Heart left ventricle (tissue), 16 donors: Measurements from ENCODE around the gene FZD2. TPM values are rescaled to one million over a fixed set of nuclear protein-coding genes. Genes with fewer than 3 reads are reported as not detected.

Experiments used
- ATAC-seq, 4 donors: fragments of 200-7000 bp; cut with Tn5 transposase; one replicate each; pipeline ENCODE4 v1.9.1; 2020 to 2022; ENCODE audit warnings: moderate library complexity in 4 of 4, mild to moderate bottlenecking in 3 of 4, moderate number of reproducible peaks in 1 of 4
- DNase-seq, 5 donors: peaks; one replicate each; pipeline ENCODE4 v3.0.0-alpha.2; 2020
- H3K27ac ChIP-seq, 12 donors: fragments of 200-600 bp; sonication (generic) in 4 of 12; one replicate each; pipeline versions ENCODE4 v1.5.0 to v1.8.0; 2016 to 2022; ENCODE audit warnings: mild to moderate bottlenecking in 2 of 12
- H3K27me3 ChIP-seq, 9 donors: fragments of 200-600 bp; sonication (generic) in 2 of 9; one replicate each; pipeline versions ENCODE4 v1.5.1 to v1.8.0; 2016 to 2022; ENCODE audit warnings: mild to moderate bottlenecking in 3 of 9
- H3K36me3 ChIP-seq, 9 donors: fragments of 200-600 bp; sonication (generic) in 2 of 9; one replicate each; pipeline versions ENCODE4 v1.5.0 to v1.8.0; 2018 to 2022; ENCODE audit warnings: mild to moderate bottlenecking in 2 of 9
- H3K4me1 ChIP-seq, 12 donors: fragments of 200-600 bp; sonication (generic) in 4 of 12; one replicate each; pipeline versions ENCODE4 v1.5.0 to v1.8.0; 2016 to 2022; ENCODE audit warnings: mild to moderate bottlenecking in 3 of 12
- H3K4me3 ChIP-seq, 12 donors: fragments of 200-600 bp; sonication (generic) in 4 of 12; one replicate each; pipeline versions ENCODE4 v1.5.0 to v1.8.0; 2017 to 2022; ENCODE audit warnings: mild to moderate bottlenecking in 9 of 12, moderate library complexity in 4 of 12
- H3K9me3 ChIP-seq, 12 donors: fragments of 200-600 bp; sonication (generic) in 4 of 12; one replicate each; pipeline versions ENCODE4 v1.5.0 to v1.8.0; 2016 to 2022; ENCODE audit warnings: mild to moderate bottlenecking in 1 of 12
- CTCF ChIP-seq, 12 donors: fragments of 200-600 bp; sonication (generic) in 4 of 12; IDR thresholded peaks; one replicate each; pipeline versions ENCODE4 v1.5.0 to v1.8.0; 2018 to 2022; ENCODE audit warnings: antibody characterized with exemption in 12 of 12, mild to moderate bottlenecking in 5 of 12
- POLR2A ChIP-seq, 2 donors: fragments of 450-650 bp; IDR thresholded peaks; one replicate each; pipeline ENCODE4 v1.6.1; 2017; ENCODE audit warnings: antibody characterized with exemption in 2 of 2, mild to moderate bottlenecking in 2 of 2, moderate library complexity in 2 of 2
- WGBS, 4 donors: extraction: QIAGEN DNeasy Blood & Tissue Kit in 2 of 4; methylation state at CpG; one replicate each; pipeline versions ENCODE4 v1.1.5 to v1.1.7; 2013 to 2018; 5-methylcytosine and 5-hydroxymethylcytosine counted together
- intact Hi-C, 10 donors: fragments of 100-400 bp; cut with DNase I; formaldehyde crosslinking; loops; one replicate each; pipeline versions ENCODE4 v1.11.1 to v1.14.2; 2022
- polyA plus RNA-seq, 2 donors: library from polyadenylated mRNA; stranded (reverse); fragments of 200-250 nt; gene quantifications; one replicate each; pipeline ENCODE4 v1.2.3, GENCODE V29; 2013
- total RNA-seq, 9 donors: library from RNA; depleted of rRNA in 2 of 9; stranded (reverse); fragments of >200 nt in 2 of 9; fragmentation: NEBNext Ultra II Directional in 3 of 9; extraction: Animal tissue kit (Norgen Biotek cat#: 25700) in 3 of 9; gene quantifications; one replicate each; pipeline versions ENCODE4 v1.1.0 to v1.2.4, GENCODE V29; 2016 to 2023
- donor health status: ischemic (EF 13 %, LVEDD 7.1; RV severe dilation, severe dysfunction).
- donor health status: healthy with polysubstance abuse.
- donor health status: DM: no; HTN: yes; CAD: no.
- donor health status: DM: no; HTN: no; CAD: no.
- donor health status: ischemic (EF 25% LVEDD 6.9; RV normal size, moderate dysfunction).
- donor health status: ischemic (EF 25% LVEDD 5.7; RV mildly dilated, moderate dysfunction).
- donor health status: healthy.
- donor health status: DM: yes; HTN: yes; CAD: no.
- donor health status: ischemic (EF 35%, LVEDD 5.7; RV mildly dilated, moderate dysfunction).
- donor health status: nonischemic (EF 11% LVEDD 7.7; RV severe dilation, severe dysfunction).
- donor health status: DM: yes; HTN: yes; CAD: no.
- donor health status: PGD.
- donor health status: ischemic (EF 29% LVEDD 5.4; RV normal size, mild dysfunction).
- donor health status: nonischemic (EF 23%, LVEDD 6.1; RV moderate dilation, normal function).

The FZD2 gene
- total and polyA plus RNA-seq, 11 donors, result 1.6 to 8.1 (median 3.9) TPM

- H3K4me3 ChIP-seq, result no peak overlapping the region
- ATAC-seq, result no peak
- no peak for TF ChIP-seq POLR2A (IDR thresholded peaks at IDR 0.05)
- TF ChIP-seq CTCF (IDR thresholded peaks at IDR 0.05), result no peak
- DNase-seq, result no peak
- H3K4me1 ChIP-seq, result peaks cover 0 to 18% (median 6%) of the 10 kb centered on the region in 12 donors
- H3K36me3 ChIP-seq, result no peaks in the 10 kb centered on the region
- WGBS, 4 donors, result 61 to 91% (median 86%) methylated on average over 5 to 11 of the region's 11 CpGs
- H3K9me3 ChIP-seq, result no peaks in the 10 kb centered on the region
- intact Hi-C loops, result no loop called here
- no peaks in the 10 kb centered on the region for H3K27me3 ChIP-seq
- H3K27ac ChIP-seq, result no peak overlapping the region
Observed at GRCh38 chr17:44581868-44582267, 24.6 kb downstream of the FZD2 start.

GRCh38 chr17:44584443-44584842 lies 27.2 kb downstream of the FZD2 start:
- peak in 1 of 5 donors; percentile 69 for DNase-seq
- no peak overlapping the region for H3K4me3 ChIP-seq
- no peaks in the 10 kb centered on the region for H3K36me3 ChIP-seq
- peak in 3 of 4 donors; percentile 57 to 63 (median 62) for ATAC-seq
- H3K27ac ChIP-seq, result peak overlapping the region in 8 of 12 donors; percentile 23 to 59 (median 43)
- H3K9me3 ChIP-seq, result no peaks in the 10 kb centered on the region
- 51 to 61% (median 58%) methylated on average over 13 of the region's 13 CpGs for WGBS, 4 donors
- intact Hi-C loops, result no loop called here
- H3K4me1 ChIP-seq, result peaks cover 0 to 31% (median 15%) of the 10 kb centered on the region in 12 donors
- no peaks in the 10 kb centered on the region for H3K27me3 ChIP-seq
- TF ChIP-seq CTCF (IDR thresholded peaks at IDR 0.05) (no peak), POLR2A (IDR thresholded peaks at IDR 0.05) (no peak)

- ATAC-seq (no peak), DNase-seq (no peak)
- no peak overlapping the region for H3K4me3 ChIP-seq
- peak overlapping the region in 1 of 12 donors; percentile 19 for H3K27ac ChIP-seq
- TF ChIP-seq CTCF (IDR thresholded peaks at IDR 0.05) (no peak), POLR2A (IDR thresholded peaks at IDR 0.05) (no peak)
- H3K4me1 ChIP-seq, result peaks cover 0 to 31% (median 15%) of the 10 kb centered on the region in 12 donors
- H3K27me3 ChIP-seq, result no peaks in the 10 kb centered on the region
- H3K36me3 ChIP-seq, result no peaks in the 10 kb centered on the region
- 61 to 73% (median 70%) methylated on average over 7 of the region's 7 CpGs for WGBS, 4 donors
- intact Hi-C loops, result loop anchor here in 1 of 10 donors (1.0 kb wide), 1 partner anchor 27 kb away; no protein-coding TSS in a partner anchor
- H3K9me3 ChIP-seq, result no peaks in the 10 kb centered on the region
Observed at GRCh38 chr17:44585315-44585714, 28.0 kb downstream of the FZD2 start.

- WGBS, 4 donors, result 8 to 17% (median 16%) methylated on average over 2 of the region's 2 CpGs
- TF ChIP-seq CTCF (IDR thresholded peaks at IDR 0.05) (no peak), POLR2A (IDR thresholded peaks at IDR 0.05) (peak in 1 of 2 donors; percentile 23)
- Histone ChIP-seq H3K27me3 (no peaks in the 10 kb centered on the region), H3K4me3 (no peak overlapping the region), H3K36me3 (no peaks in the 10 kb centered on the region), H3K9me3 (no peaks in the 10 kb centered on the region), H3K4me1 (peaks cover 0 to 31% (median 15%) of the 10 kb centered on the region in 12 donors), H3K27ac (peak overlapping the region; percentile 44 to 88 (median 64))
- DNase-seq (peak; percentile 60 to 86 (median 74)), ATAC-seq (peak; percentile 88 to 99 (median 98))
- intact Hi-C loops, result no loop called here
Observed at GRCh38 chr17:44587339-44587738, 30.1 kb downstream of the FZD2 start.
